Liver (tissue), 9 donors: Measurements from ENCODE around the gene TAF1B. TPM values are rescaled to one million over a fixed set of nuclear protein-coding genes. Genes with fewer than 3 reads are reported as not detected.

ENCODE experiments used
- DNase-seq: peaks from one replicate; pipeline ENCODE4 v3.0.0-alpha.2; 2017; ENCODE audit warnings: low spot score
- H3K27ac ChIP-seq, 2 donors: one replicate each; pipeline ENCODE4 v1.7.0; 2013; ENCODE audit warnings: inconsistent platforms in 2 of 2, low read length in 2 of 2, control low read depth in 1 of 2, low read depth in 1 of 2, mild to moderate bottlenecking in 1 of 2
- H3K27me3 ChIP-seq, 4 donors: one replicate each; pipeline versions ENCODE4 v1.6.1 to v1.7.0; 2013; ENCODE audit warnings: low read length in 3 of 4, inconsistent platforms in 1 of 4, mild to moderate bottlenecking in 1 of 4, moderate library complexity in 1 of 4; ENCODE audit not compliant: control insufficient read depth in 4 of 4, insufficient read depth in 4 of 4
- H3K36me3 ChIP-seq, 4 donors: one replicate each; pipeline versions ENCODE4 v1.6.1 to v1.7.0; 2013; ENCODE audit warnings: low read length in 3 of 4, mild to moderate bottlenecking in 3 of 4, low read depth in 1 of 4, moderate library complexity in 1 of 4; ENCODE audit not compliant: control insufficient read depth in 4 of 4, insufficient read depth in 3 of 4
- H3K4me1 ChIP-seq, 4 donors: one replicate each; pipeline versions ENCODE4 v1.6.1 to v1.7.0; 2013; ENCODE audit warnings: low read length in 3 of 4, mild to moderate bottlenecking in 3 of 4, moderate library complexity in 1 of 4; ENCODE audit not compliant: control insufficient read depth in 4 of 4, insufficient read depth in 4 of 4
- H3K4me3 ChIP-seq, 3 donors: one replicate each; pipeline versions ENCODE4 v1.6.1 to v1.7.0; 2013; ENCODE audit warnings: low read length in 3 of 3, control low read depth in 1 of 3, low read depth in 1 of 3, mild to moderate bottlenecking in 1 of 3
- H3K9ac ChIP-seq, 2 donors: one replicate each; pipeline ENCODE4 v1.7.0; 2013; ENCODE audit warnings: low read length in 2 of 2, mild to moderate bottlenecking in 2 of 2, moderate library complexity in 2 of 2, control low read depth in 1 of 2, low read depth in 1 of 2
- H3K9me3 ChIP-seq, 4 donors: one replicate each; pipeline versions ENCODE4 v1.6.1 to v1.7.0; 2013; ENCODE audit warnings: low read length in 3 of 4; ENCODE audit not compliant: control insufficient read depth in 4 of 4
- ATF3 ChIP-seq: IDR thresholded peaks from 2 replicates; pipeline ENCODE4 v1.6.1; 2016; ENCODE audit warnings: antibody characterized with exemption
- EGR1 ChIP-seq, 2 donors: IDR thresholded peaks; 2 replicates each; pipeline ENCODE4 v1.6.1; 2016 to 2018; ENCODE audit warnings: antibody characterized with exemption in 2 of 2, low read depth in 2 of 2
- FOXA1 ChIP-seq: IDR thresholded peaks from 2 replicates; pipeline ENCODE4 v1.6.1; 2016; ENCODE audit warnings: antibody characterized with exemption
- FOXA2 ChIP-seq: IDR thresholded peaks from 2 replicates; pipeline ENCODE4 v1.6.1; 2016; ENCODE audit warnings: antibody characterized with exemption
- GABPA ChIP-seq, 2 donors: IDR thresholded peaks in 1 of 2; conservative IDR thresholded peaks in 1 of 2; 2 replicates each; pipeline ENCODE4 v1.6.1; 2016; ENCODE audit warnings: antibody characterized with exemption in 2 of 2, mild to moderate bottlenecking in 1 of 2, moderate library complexity in 1 of 2
- HNF4G ChIP-seq: IDR thresholded peaks from 2 replicates; pipeline ENCODE4 v1.6.1; 2016; ENCODE audit warnings: antibody characterized with exemption
- JUND ChIP-seq, 2 donors: IDR thresholded peaks; 2 replicates each; pipeline ENCODE4 v1.6.1; 2016; ENCODE audit warnings: antibody characterized with exemption in 2 of 2
- MAX ChIP-seq: IDR thresholded peaks from 2 replicates; pipeline ENCODE4 v1.6.1; 2016; ENCODE audit warnings: antibody characterized with exemption
- NR2F2 ChIP-seq: IDR thresholded peaks from 2 replicates; pipeline ENCODE4 v1.6.1; 2016; ENCODE audit warnings: antibody characterized with exemption
- RAD21 ChIP-seq, 2 donors: IDR thresholded peaks; 2 replicates each; pipeline ENCODE4 v1.6.1; 2016; ENCODE audit warnings: antibody characterized with exemption in 2 of 2, mild to moderate bottlenecking in 2 of 2
- REST ChIP-seq: IDR thresholded peaks from 2 replicates; pipeline ENCODE4 v1.6.1; 2016; ENCODE audit warnings: antibody characterized with exemption, mild to moderate bottlenecking
- RXRA ChIP-seq, 2 donors: IDR thresholded peaks; 2 replicates each; pipeline ENCODE4 v1.6.1; 2017 to 2018; ENCODE audit warnings: antibody characterized with exemption in 2 of 2, mild to moderate bottlenecking in 1 of 2
- TAF1 ChIP-seq: conservative IDR thresholded peaks from 2 replicates; pipeline ENCODE4 v1.6.1; 2016; ENCODE audit warnings: antibody characterized with exemption, mild to moderate bottlenecking
- YY1 ChIP-seq: IDR thresholded peaks from 2 replicates; pipeline ENCODE4 v1.6.1; 2016; ENCODE audit warnings: antibody characterized with exemption, mild to moderate bottlenecking
- ZBTB33 ChIP-seq: IDR thresholded peaks from 2 replicates; pipeline ENCODE4 v1.6.1; 2016; ENCODE audit warnings: antibody characterized with exemption
- WGBS: extraction: QIAGEN DNeasy Blood & Tissue Kit; methylation state at CpG from one replicate; pipeline ENCODE4 v1.1.7; 2013; 5-methylcytosine and 5-hydroxymethylcytosine counted together
- polyA plus RNA-seq, 2 donors: library from polyadenylated mRNA; stranded (reverse) in 1 of 2; unstranded in 1 of 2; fragments of 200-250 nt in 1 of 2; fragments of >200 nt in 1 of 2; fragmentation: Nextera tagmentation in 1 of 2; extraction: Ambion mirVana in 1 of 2; gene quantifications; one replicate each; pipeline versions ENCODE4 v1.2.1 to v1.2.3, GENCODE V29; 2013 to 2015
- total RNA-seq, 2 donors: library from RNA; depleted of rRNA; stranded (reverse); fragments of >200 nt; gene quantifications; one replicate each; pipeline ENCODE4 v1.2.3, GENCODE V29; 2014
- TF ChIP-seq, protein P1 (sequence below): fragments of 150-350 bp; IDR thresholded peaks from 2 replicates; pipeline ENCODE4 v1.5.1; 2017; ENCODE audit warnings: improper control_type of control experiment, low read depth, low read length; ENCODE audit not compliant: missing input control
- donor health status: healthy.
- donor health status: healthy.
- donor health status: healthy.
- donor health status: healthy.
- donor health status: healthy.

TAF1B gene
- total and polyA plus RNA-seq, 4 donors: 3.1 to 17.2 (median 5.6) TPM

DNA sequence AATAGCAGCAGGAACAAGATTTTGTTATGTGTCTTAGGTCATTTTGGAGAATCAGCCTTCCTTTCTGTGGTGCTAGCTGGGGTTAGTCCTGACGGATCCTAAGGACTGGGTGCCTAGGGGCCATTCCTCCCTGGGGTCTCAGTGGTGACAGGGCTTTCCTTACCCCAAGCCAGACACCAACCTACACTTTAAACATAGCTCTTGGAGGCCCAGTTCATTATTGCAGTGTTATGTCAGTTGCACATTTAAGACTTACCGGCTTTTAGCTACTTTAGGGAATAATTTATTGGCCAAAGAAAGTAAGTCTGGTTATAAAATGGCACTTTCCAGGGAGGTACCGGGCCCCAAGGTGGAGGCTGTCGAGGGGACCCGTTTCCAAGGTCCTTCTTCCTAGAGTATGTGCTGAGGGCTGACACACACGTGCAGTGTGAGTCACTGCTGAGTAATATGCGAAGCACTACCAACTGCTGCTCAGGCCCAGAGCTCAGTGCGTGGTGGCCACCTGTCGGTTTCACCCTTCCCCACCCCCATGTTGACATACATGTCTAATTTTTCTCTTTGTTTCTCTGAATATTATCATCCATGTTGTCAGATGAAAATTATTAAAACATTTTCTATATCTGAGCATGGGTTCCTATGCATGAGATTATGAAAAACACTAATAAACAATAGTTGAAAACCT, 71.3 kb downstream of the TAF1B start:
- no peak for DNase-seq
- Histone ChIP-seq H3K9ac (no peak overlapping the region), H3K4me3 (no peak overlapping the region), H3K36me3 (peaks cover 0 to 3% (median 0%) of the 10 kb centered on the region in 4 donors), H3K27me3 (no peaks in the 10 kb centered on the region), H3K9me3 (no peaks in the 10 kb centered on the region), H3K4me1 (peaks cover 0 to 7% (median 2%) of the 10 kb centered on the region in 4 donors), H3K27ac (no peak overlapping the region)
- WGBS: 92% methylated on average over 9 of the region's 9 CpGs
- TF ChIP-seq YY1: no peak
- TF ChIP-seq TAF1: no peak
- no peak for TF ChIP-seq FOXA1
- no peak for TF ChIP-seq GABPA (IDR thresholded peaks at IDR 0.05 in 1 of 2, conservative IDR thresholded peaks at IDR 0.05 in 1 of 2)
- TF ChIP-seq, protein P1, sequence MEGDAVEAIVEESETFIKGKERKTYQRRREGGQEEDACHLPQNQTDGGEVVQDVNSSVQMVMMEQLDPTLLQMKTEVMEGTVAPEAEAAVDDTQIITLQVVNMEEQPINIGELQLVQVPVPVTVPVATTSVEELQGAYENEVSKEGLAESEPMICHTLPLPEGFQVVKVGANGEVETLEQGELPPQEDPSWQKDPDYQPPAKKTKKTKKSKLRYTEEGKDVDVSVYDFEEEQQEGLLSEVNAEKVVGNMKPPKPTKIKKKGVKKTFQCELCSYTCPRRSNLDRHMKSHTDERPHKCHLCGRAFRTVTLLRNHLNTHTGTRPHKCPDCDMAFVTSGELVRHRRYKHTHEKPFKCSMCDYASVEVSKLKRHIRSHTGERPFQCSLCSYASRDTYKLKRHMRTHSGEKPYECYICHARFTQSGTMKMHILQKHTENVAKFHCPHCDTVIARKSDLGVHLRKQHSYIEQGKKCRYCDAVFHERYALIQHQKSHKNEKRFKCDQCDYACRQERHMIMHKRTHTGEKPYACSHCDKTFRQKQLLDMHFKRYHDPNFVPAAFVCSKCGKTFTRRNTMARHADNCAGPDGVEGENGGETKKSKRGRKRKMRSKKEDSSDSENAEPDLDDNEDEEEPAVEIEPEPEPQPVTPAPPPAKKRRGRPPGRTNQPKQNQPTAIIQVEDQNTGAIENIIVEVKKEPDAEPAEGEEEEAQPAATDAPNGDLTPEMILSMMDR: no peak
- no peak for TF ChIP-seq JUND (IDR thresholded peaks at IDR 0.05)
- no peak for TF ChIP-seq HNF4G
- TF ChIP-seq RAD21 (IDR thresholded peaks at IDR 0.05): no peak
- TF ChIP-seq ZBTB33: no peak
- no peak for TF ChIP-seq NR2F2
- no peak for TF ChIP-seq FOXA2
- TF ChIP-seq REST: no peak
- no peak for TF ChIP-seq MAX
- no peak for TF ChIP-seq EGR1 (IDR thresholded peaks at IDR 0.05; ENCODE audit: low read depth in 2 of 2)

- H3K9ac ChIP-seq: no peak overlapping the region
- WGBS: 83% methylated on average over 2 of the region's 2 CpGs
- no peak overlapping the region for H3K4me3 ChIP-seq
- peaks cover 0 to 3% (median 1%) of the 10 kb centered on the region in 4 donors for H3K36me3 ChIP-seq
- H3K27ac ChIP-seq: no peak overlapping the region
- TF ChIP-seq YY1: no peak
- no peak for TF ChIP-seq EGR1 (IDR thresholded peaks at IDR 0.05; ENCODE audit: low read depth in 2 of 2)
- TF ChIP-seq ATF3: no peak
- TF ChIP-seq FOXA1: no peak
- no peak for TF ChIP-seq TAF1
- TF ChIP-seq RXRA (IDR thresholded peaks at IDR 0.05): no peak
- TF ChIP-seq JUND (IDR thresholded peaks at IDR 0.05): no peak
- TF ChIP-seq RAD21 (IDR thresholded peaks at IDR 0.05): no peak
- no peak for TF ChIP-seq REST
- no peak for TF ChIP-seq HNF4G
- TF ChIP-seq, protein P1: no peak
- TF ChIP-seq GABPA (IDR thresholded peaks at IDR 0.05 in 1 of 2, conservative IDR thresholded peaks at IDR 0.05 in 1 of 2): no peak
- no peak for TF ChIP-seq FOXA2
- H3K4me1 ChIP-seq: no peaks in the 10 kb centered on the region
- DNase-seq: no peak
- no peaks in the 10 kb centered on the region for H3K27me3 ChIP-seq
- H3K9me3 ChIP-seq: no peaks in the 10 kb centered on the region
Measured at GRCh38 chr2:9918275-9918674, 75.0 kb downstream of the TAF1B start.
